Right renal pelvis (tissue), 4 donors: ENCODE data around the gene ANKS1B. TPM values are rescaled to one million over a fixed set of nuclear protein-coding genes. Genes with fewer than 3 reads are reported as not detected.

Experiments used
- DNase-seq, 4 donors: peaks; one replicate each; pipeline ENCODE4 v3.0.0-alpha.2; 2013; ENCODE audit warnings: low read depth in 4 of 4, low spot score in 3 of 4, missing footprints in 1 of 4
- polyA plus RNA-seq, 4 donors: library from polyadenylated mRNA; unstranded; fragments of 120-200 nt; gene quantifications; one replicate each; pipeline ENCODE4 v1.2.1, GENCODE V29; 2013; ENCODE audit not compliant: insufficient read length in 4 of 4

The ANKS1B gene
- polyA plus RNA-seq, 4 donors: 3.1 to 3.9 (median 3.7) TPM

DNA sequence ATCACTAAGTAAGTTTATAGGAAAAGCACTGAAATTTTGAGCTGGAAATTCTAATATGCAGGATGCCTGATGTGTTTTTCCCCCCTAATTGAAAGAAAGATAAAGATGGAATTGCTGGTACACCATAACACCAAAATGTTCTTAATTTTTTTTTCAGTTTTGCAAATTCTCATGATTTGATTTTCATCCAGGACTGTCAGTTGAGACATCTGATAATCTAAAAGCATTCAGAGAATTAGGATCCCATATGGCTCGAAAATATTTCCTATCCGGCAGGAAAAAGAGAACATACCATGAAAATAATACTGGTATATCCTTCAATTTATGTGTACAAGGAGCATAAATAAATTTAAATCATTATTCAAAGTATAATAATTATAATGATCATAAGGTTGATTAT is 887.6 kb downstream of the ANKS1B start:
- no peak for DNase-seq

DNA sequence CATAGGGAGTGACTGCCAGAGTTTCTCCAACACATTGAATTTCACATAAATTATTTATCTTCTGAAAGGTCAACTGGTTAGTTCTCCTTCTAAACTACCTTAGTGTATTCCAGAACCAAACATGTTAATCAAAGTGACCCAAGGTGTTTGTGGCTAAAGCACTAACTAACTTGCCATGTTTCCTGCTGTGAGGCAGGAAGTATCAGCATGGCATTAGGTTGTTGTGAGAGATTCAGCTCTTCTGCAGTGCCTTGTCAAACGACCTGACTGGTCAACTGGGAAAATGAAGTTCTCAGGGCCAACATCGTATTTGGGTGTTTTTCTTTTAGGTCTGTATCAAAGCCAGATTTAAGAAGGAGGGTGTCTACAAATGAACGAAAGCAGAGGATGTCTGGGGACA is 891.6 kb downstream of the ANKS1B start:
- no peak for DNase-seq

- no peak for DNase-seq
Observed at GRCh38 chr12:99092100-99092851, 892.5 kb downstream of the ANKS1B start.

GRCh38 chr12:99087278-99087677 is 897.5 kb downstream of the ANKS1B start:
- peak; percentile 23 to 47 (median 42) for DNase-seq

DNA sequence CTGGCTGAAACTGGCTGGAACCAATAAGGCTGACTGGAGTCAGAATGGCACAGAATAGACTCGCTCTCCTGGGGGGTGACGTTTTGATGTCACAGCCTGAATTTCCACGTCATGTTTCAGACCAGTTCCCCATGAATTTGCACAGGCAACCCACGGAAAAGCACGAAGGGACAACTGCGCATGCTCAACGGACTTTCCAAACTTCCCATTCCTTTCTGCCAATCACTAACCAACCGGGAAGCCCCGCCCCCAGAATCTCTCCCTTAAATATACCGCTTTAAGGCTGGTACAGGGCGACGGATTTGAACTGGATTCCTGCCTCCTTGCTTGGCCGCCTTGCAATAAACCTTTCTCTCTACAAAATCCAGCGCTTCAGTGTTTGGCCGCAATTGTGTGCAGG is 904.9 kb downstream of the ANKS1B start:
- no peak for DNase-seq

- DNase-seq: no peak
Observed at GRCh38 chr12:99068993-99069747, 915.6 kb downstream of the ANKS1B start.

DNA sequence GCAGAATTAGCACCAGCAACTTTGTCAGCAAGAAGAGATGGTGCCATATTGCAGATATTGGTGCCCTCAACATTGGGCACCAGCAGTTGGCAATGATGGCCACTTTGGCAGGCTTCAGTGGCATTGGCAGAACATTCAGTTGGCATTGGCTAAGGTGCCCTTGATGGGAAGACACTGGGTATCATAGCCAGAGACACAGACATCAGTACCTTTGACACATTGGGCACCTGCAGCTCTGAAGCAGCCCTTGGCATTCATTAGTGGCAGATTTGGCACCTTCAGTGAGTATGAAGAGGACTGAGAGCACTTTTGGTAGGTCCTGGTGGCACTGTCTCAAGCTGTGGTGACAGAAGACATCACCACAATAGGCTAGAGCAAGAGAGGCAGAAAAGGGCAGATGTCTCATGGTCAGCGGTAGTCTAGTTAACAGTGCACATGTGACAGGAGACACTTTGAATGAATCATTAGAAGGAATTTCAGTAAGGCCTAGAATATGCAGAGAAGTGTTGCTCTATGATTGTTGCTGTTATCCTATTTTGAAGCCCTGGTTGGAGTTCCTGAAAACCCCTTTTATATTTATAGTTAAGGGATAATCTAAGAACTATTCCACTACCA is 917.5 kb downstream of the ANKS1B start:
- DNase-seq: no peak

GRCh38 chr12:99066726-99067125 is 918.0 kb downstream of the ANKS1B start:
- no peak for DNase-seq

- no peak for DNase-seq
Observed at GRCh38 chr12:99063182-99063581, 921.6 kb downstream of the ANKS1B start.

GRCh38 chr12:99059824-99060511 is 924.8 kb downstream of the ANKS1B start:
- DNase-seq: peak in 2 of 4 donors; percentile 19 to 28

DNA sequence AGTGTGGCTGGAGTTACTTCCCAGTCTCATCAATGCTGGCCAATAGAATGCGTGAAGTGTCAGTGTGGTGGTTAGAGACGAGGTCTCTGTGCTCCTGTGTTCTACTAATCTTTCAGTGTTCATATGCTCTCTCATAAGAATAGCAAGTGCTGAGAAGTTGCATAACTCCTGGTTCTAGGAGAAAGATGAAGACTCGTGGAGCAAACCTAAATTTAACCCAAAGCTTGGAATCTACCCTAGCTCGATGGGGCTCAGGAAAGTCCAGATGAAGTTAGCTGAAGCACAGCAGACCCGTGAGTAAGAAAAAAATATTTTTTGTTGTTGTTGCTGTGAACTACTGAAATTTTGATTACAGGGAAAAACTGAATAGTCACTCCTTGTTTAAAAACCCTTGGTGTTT is 927.1 kb downstream of the ANKS1B start:
- DNase-seq: no peak

DNA sequence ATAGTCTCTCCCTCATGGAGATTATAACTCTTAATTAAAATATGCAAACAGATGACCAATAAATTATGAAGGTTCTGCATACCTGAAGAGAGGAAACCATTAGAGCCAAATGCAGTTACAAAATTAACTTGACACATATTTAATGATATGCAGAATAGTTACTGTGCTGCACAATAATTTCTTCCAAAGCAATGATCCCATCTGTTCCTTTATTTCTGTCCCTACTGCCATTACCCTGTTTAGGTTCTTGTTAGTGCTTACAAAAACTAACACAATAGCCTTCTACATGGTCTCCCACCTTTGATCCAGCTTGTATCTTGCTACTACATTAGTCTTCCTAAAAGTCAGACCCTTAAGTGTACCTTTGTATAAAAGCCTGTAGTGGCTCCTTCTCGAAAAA is 928.5 kb downstream of the ANKS1B start:
- no peak for DNase-seq

- DNase-seq: no peak
Observed at GRCh38 chr12:99055299-99055698, 929.4 kb downstream of the ANKS1B start.

DNA sequence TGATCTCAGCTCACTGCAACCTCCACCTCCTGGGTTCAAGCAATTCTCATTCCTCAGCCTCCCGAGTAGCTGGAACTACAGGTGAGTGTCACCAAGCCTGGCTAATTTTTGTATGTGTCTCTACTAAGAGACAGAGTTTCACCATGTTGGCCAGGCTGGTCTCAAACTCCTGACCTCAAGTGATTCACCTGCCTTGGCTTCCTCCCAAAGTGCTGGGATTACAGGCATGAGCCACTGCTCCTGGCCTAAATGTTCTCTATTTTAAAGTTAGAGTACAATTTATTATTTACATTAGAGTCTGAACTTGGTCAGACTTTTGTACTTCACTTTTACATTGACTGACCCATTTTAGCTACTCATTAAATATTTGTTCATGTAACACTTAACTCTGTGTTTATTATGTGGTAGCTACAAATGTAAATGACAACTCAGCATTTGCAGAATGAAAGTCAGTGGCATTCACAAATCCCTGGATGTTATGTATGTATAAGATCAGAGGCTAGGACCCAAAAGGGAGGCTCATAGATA is 930.1 kb downstream of the ANKS1B start:
- no peak for DNase-seq

GRCh38 chr12:99053616-99054362 is 930.9 kb downstream of the ANKS1B start:
- DNase-seq: no peak

GRCh38 chr12:99049774-99050173 is 935.0 kb downstream of the ANKS1B start:
- no peak for DNase-seq

DNA sequence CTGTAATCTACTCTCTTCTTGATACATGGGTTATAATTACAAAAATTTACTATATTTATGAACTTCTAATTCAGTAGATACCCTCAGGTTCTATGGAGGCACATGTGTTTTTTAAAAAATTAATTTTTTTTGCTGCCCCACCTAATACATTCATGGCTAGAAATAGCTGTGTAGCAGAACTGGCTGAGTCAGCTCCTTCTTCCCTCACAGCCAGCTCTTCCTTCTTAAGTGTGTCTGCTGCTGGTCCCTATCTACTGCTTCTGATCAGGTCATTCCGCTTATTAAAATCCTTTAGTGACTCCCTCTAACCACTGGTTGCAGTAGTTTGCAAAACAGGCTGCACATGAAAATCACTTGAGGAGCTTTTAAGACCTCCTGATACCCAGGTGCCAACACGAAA is 939.6 kb downstream of the ANKS1B start:
- no peak for DNase-seq

- peak; percentile 46 to 63 (median 58) for DNase-seq
Observed at GRCh38 chr12:99043319-99043914, 941.3 kb downstream of the ANKS1B start.

DNA sequence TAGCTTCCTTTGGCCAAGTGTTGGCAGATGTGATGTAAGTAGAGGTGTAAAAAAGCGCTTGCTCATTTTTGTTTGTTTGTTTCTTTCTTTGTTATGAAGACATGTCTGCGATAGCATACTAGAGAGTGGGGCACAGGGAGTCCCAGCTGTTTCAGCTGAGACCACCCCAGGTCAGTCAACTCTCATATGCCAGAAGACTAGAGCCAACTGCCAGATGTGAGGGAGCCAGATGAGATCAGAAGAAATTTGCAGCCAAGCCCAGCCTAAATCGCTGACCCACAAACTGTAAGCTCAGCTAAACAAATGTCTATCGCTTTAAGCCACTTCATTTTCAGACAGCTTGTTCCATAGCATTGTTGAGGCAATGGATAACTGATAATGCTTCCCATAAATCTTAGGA is 942.5 kb downstream of the ANKS1B start:
- DNase-seq: no peak
